Urothelium cell line (cell line): ENCODE measurements around the gene SAMSN1.
"Not testable (repeated sequence)": the region's sequence is repeated elsewhere in the genome, so short reads cannot be mapped to it uniquely, and the experiment has no call there.

Experiments
- DNase-seq: peaks from one replicate; pipeline ENCODE4 v3.0.0; 2011; ENCODE audit warnings: low spot score, mixed read lengths
- FAIRE-seq: peaks from 2 replicates; lab custom pipeline; 2011; peaks lifted over from hg19 to GRCh38; lab: Jason Lieb, UNC

Gene SAMSN1

GRCh38 chr21:14533499-14534428 is 12.4 kb downstream of the SAMSN1 start:
- DNase-seq = peak; percentile 22
- FAIRE-seq = no peak

DNA sequence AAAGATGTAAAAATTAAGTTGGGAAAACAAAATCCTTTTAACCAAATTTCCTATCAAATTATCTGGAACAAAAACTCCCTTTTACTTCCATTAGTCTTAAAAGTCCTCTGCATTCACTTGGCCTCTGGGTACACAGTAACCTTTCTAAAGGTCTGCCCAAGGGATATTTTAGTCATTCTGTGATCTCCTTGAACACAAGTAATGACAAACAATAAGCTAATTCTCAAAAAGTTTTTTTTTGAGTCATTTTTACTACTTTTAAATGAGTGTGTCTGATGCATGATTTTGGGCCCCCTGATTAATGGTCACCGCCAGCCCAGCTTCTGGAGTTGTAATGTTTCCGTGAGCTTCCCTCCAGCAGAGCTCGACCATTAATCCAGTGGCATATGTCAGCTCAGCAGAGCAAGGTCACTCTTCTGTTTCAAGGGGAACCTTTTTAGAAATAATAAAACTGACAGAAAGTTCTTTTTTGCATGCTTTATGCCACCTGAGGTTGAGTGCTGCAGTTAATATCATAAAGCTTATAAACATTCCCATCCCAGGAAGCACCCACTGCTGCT is 14.3 kb downstream of the SAMSN1 start:
- FAIRE-seq (no peak), DNase-seq (no peak)

GRCh38 chr21:14530592-14530991 is 15.5 kb downstream of the SAMSN1 start:
- no peak for FAIRE-seq
- no peak for DNase-seq

GRCh38 chr21:14528815-14529214 is 17.3 kb downstream of the SAMSN1 start:
- DNase-seq (no peak), FAIRE-seq (no peak)

- DNase-seq (no peak), FAIRE-seq (no peak)
Measured at GRCh38 chr21:14527696-14528652, 18.1 kb downstream of the SAMSN1 start.

DNA sequence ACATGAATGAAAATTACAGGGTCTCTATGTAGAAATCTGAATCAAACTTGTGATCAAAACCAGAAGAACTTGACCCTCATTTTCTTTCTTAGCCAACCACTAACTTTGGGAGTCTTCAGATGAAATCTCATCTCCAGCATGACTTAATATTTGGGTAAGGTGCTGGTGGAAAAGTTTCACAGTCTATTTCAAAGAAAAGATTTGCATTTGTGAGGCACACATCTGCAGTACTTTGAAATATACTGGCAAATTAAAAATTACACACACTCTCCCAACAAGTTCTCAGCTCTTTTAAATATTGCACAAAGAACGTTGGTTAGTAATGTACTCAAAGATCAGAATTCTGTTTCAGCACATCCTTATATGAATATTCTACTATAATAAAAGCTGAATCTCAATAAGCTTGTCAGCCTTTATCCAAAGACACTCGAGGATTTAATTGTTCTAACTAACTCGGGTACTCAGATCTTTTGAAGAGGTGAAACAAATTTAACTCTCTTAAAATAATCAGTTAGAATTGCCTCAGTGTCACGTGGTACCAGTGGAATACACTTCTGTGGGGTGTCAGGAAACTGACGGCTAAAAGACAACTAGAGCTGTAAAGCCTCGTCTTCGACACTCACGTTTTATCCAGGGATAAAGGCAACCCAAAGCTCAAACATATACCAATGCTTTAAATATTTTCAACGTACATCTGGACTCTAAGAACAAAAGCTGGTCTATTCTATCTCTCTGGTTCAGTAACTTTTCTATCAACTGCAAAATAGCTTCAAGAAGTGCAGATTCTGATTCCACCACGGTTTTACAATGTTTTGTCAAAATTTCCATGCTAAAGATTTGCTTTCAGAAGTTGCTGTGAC is 19.0 kb downstream of the SAMSN1 start:
- DNase-seq (no peak), FAIRE-seq (no peak)

DNA sequence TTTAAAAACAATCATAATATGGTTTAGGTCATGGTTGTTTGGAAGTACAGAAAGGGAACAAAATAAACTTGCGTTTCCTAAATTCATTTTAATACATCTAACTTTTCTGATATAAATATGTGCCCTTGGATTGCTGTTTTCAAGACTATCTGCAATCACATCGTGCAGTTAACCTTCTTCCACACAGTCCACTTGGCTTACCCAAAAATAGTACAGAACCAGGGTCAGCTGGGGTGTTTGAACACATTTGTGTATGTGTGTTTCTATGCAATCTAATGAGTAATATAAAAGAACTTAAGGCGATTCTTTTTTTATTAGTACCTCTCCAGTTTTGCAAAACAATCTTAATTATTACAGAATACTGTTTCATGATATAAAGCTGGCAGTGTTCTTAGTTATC is 19.9 kb downstream of the SAMSN1 start:
- FAIRE-seq (no peak), DNase-seq (no peak)

GRCh38 chr21:14523234-14523633 is 22.9 kb downstream of the SAMSN1 start:
- DNase-seq (no peak), FAIRE-seq (no peak)

GRCh38 chr21:14522736-14523135 is 23.4 kb downstream of the SAMSN1 start:
- FAIRE-seq (no peak), DNase-seq (no peak)

DNA sequence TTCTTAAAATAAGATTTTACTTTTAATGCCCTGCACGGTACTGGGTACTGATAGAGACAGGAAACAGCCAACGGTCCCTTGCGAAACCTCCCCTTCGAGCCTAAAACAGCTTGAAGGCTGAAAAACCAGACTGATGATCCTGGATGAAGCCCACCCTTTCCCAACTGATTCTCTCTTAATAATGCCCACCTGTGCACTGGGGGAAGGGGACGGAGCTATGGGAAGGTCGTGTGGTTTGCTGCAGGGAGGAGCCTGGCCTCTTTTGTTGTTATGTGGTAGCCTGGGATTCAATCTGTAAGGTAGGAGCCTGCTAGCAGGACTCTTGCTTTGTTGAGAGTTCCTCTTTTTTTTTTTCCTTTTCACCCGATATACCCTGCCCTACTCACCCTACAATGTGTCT is 25.6 kb downstream of the SAMSN1 start:
- DNase-seq = no peak
- no peak for FAIRE-seq

GRCh38 chr21:14519000-14519399 is 27.1 kb downstream of the SAMSN1 start:
- DNase-seq = no peak
- no peak for FAIRE-seq

GRCh38 chr21:14513804-14514203 is 32.3 kb downstream of the SAMSN1 start:
- FAIRE-seq (no peak), DNase-seq (no peak)

DNA sequence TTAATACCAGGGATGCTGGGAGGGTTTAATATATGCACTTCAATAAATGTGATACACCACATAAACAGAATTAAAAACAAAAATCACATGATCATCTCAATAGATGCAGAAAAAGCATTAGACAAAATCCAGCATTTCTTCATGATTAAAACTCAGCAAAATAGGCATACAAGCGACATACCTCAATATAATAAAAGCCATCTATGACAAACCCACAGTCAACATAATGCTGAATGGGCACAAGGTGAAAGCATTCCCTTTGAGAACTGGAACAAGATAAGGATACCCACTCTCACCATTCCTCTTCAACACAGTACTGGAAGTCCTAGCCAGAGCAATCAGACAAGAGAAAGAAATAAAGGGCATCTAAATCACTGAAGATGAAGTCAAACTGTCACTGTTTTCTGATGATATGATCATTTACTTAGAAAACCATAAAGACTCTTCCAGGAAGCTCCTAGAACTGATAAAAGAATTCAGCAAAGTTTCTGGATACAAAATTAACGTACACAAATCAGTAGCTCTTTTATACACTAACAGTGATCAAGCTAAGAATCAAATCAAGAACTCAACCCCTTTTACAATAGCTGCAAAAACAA is 39.2 kb downstream of the SAMSN1 start:
- not testable (repeated sequence) for FAIRE-seq

DNA sequence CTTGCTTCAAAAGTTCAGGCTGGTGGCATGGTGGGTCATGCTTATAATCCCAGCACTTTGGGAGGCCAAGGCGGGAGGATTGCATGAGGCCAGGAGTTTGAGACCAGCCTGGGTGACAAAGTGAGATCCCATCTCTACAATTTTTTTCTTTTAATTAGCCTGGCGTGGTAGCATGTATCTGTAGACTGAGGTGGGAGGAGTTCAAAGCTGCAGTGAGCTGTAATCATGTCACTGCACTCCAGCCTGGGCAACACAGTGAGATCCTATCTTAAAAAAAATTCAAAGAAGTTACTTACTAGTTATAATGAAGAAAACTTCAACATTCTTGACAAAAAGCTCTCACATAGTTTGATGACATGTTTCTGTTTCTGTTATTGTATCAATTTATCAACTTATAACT is 45.2 kb downstream of the SAMSN1 start:
- DNase-seq (no peak), FAIRE-seq (no peak)

More for the DNA sequence above, 39.2 kb downstream of the SAMSN1 start:
- DNase-seq = not testable (repeated sequence)

DNA sequence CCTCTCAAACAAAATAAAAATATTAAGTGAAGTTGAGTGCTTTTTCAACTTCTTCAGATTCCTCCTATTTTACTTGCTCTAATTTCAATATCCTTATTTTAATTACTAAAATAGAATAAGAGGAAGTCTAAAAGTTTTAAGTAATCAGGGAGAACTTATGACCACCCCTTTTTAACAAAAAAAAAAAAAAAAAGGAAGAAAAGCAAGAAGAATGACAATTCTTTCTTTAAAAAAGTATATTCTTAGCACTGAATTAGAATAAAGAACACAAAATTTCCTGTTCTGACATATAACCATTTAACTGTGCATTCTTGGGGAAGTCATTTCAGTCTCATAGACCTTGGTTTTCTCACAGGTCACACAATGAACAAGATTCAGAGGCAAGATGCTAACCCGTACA is 46.8 kb downstream of the SAMSN1 start:
- DNase-seq = no peak
- FAIRE-seq = no peak

- no peak for FAIRE-seq
- DNase-seq = no peak
Measured at GRCh38 chr21:14497825-14498224, 48.3 kb downstream of the SAMSN1 start.

DNA sequence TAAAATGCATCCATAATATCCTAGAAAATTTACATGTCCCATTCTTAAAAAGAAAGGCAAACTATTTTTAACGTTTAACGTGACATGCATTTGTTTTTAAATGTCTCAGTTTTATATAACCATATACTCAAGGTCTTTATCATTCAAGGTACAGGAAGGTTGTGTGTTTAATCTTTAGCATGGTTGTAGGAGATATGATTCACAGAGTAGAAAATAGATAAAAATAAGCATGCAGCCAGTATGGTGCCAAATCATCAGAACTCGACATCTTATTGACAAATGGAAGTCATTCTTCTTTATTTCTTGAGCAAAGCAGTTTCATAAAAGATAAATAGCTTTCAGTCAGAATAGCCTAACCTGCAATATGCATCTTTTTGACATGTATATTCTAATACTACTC is 51.0 kb downstream of the SAMSN1 start:
- DNase-seq (no peak), FAIRE-seq (no peak)

DNA sequence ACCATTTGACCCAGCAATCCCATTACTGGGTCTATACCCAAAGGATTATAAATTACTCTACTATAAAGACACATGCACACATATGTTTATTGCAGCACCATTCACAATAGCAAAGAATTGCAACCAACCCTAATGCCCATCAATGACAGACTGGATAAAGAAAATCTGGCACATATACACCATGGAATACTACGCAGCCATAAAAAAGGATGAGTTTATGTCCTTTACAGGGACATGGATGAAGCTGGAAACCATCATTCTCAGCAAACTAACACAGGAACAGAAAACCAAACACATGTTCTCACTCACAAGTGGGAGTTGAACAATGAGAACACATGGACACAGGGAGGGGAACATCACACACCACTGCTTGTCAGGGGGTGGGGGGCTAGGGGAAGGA is 51.9 kb downstream of the SAMSN1 start:
- not testable (repeated sequence) for FAIRE-seq, DNase-seq

GRCh38 chr21:14493731-14494130 is 52.4 kb downstream of the SAMSN1 start:
- no peak for DNase-seq
- FAIRE-seq = no peak

DNA sequence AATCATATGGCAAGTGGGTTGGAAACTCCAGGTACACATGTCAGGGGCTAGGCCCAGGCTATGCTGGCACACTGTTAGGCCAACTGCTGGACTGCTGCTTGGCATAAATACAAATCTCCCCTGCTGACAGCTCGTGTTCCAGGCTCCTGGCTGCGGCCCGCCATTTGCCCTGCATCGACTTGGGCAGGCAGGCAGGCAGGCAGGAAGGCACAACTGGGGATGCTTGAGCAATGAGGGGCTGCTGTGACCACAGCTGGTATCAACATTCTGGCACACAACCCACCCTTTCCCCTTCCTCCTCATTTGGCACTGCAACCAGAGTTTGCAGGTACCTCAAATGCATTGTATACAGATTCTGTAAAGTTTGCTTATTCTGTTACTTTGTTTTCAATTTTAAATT is 53.2 kb downstream of the SAMSN1 start:
- FAIRE-seq (no peak), DNase-seq (no peak)
